NCI-H2029 (cell line): Measurements from ENCODE around the gene MGAT5.

Experiments
- DNase-seq: peaks from one replicate; lab custom pipeline; 2025; lab: John Stamatoyannopoulos, UW

MGAT5 gene

GRCh38 chr2:134398300-134398699 is 144.4 kb downstream of the MGAT5 start:
- DNase-seq, result no peak

DNA sequence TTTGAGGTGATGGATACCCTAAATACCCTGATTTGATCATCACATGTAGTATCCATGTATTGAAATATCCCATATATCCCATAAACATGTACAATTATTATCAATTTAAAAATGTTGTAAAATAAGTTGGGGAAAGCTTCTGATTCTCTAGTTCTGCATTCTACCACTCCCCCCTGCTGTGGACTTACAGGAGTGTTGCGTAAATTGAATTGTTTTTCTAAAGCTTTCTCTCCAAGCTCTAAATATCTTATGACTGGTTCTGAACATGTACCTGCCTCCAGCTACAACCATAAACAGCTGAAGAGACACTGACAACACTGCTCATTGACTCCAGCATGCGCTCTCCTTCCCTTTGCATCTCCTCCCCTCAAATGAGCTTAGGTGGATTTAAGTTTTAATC is 145.2 kb downstream of the MGAT5 start:
- no peak for DNase-seq

DNA sequence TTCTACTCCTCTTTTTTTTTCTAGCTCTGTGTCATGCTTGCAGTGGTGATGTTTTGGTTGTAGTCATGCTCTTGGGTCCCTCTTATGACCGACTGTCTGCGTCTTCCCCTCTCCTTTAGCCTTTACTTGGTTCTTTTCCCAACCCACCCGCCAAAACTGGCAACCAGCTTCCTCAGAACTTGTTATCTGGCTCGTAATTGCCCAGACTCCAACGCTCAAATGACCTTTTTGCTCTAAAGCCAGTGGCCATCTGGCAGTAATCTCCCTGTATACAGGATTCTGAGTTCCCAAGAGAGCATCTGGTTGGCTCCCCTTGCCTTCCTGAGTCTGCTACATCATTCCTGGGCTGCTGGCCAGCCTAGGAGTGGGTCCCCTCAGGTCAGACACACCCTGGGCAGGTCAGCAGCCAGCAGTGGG is 147.2 kb downstream of the MGAT5 start:
- no peak for DNase-seq

- DNase-seq, result no peak
These were observed 147.9 kb downstream of the MGAT5 start for GRCh38 chr2:134401789-134402188.

- DNase-seq, result no peak
These were observed 148.5 kb downstream of the MGAT5 start for GRCh38 chr2:134402410-134402809.

DNA sequence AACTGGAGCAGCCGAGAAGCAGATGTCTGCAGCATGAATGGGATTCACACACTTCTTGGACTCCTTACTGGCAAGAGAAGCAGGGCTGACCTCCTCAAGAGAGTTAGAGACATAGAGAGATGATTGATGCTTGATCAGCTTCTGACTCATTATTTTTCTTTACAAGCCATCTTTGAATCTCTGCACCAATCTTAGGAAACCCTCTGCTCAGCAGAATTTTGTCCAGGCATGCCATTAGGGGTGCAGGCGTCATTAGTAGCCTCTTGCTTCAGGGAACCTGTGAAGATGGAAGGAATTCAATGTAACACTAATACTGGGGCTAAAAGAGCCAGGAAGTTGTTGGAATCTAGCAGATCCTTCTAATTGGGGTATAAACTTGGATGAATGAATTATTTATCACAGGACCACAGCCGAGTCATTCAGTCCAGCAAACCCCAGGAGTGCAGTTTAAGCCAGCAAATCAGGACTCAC is 151.8 kb downstream of the MGAT5 start:
- DNase-seq, result no peak

- no peak for DNase-seq
These were observed 152.4 kb downstream of the MGAT5 start for GRCh38 chr2:134406311-134406710.

DNA sequence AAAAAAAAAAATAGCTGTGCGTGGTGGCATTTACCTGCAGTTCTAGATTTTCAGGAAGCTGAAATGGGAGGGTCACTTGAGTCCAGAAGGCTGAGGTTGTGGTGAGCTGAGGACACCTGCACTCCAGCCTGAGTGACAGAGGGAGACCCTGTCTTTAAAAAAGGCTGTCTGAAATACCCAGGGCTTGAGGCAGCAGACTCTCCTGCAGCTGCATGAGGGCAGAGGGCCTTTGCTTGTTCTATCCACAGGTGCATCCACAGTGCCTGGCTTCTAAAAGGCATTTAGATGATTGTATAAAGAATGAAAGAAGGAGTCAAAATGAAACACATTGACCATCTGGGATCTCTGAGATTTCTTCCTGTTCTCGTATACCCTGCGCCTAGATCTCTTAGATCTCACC is 152.9 kb downstream of the MGAT5 start:
- DNase-seq, result no peak

GRCh38 chr2:134407154-134407890 is 153.4 kb downstream of the MGAT5 start:
- no peak for DNase-seq

- no peak for DNase-seq
These were observed 154.5 kb downstream of the MGAT5 start for GRCh38 chr2:134408386-134408785.

DNA sequence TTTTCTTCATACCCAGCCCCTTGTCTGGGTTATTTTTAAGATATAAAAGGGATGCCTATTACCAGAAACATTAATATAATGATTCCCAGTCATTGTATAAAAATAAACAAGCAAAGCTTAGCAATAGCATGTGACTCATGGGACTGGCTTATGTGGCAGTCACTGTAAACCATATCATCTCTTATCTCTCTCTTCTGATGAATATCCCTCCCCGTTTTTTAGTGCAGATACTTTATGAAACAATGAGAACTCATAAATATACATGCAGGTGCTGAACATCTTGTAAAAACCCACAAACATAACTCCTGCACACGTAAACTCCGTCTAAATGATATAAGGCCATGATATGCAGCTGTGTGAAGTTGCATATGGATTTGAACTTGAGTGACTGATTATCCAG is 154.9 kb downstream of the MGAT5 start:
- DNase-seq, result no peak

DNA sequence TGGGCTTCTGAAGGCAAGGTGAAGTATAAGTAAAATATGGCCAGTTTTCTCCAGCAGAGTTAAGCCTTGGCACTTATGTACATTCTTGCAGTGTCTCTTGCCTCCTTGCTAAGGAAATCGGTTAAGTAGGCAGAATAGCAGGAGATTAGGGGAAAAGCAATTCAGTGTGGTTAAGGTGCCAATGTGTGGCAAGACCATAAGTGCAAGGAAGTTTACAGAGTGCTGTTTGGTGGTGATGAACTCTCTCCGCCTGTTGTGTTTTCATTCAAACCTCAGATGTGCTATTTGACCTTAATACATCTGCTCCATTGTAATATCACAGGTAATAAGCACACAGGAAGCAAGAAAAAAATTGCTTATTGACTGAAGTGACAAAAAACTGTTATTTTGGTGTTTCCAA is 156.1 kb downstream of the MGAT5 start:
- no peak for DNase-seq

DNA sequence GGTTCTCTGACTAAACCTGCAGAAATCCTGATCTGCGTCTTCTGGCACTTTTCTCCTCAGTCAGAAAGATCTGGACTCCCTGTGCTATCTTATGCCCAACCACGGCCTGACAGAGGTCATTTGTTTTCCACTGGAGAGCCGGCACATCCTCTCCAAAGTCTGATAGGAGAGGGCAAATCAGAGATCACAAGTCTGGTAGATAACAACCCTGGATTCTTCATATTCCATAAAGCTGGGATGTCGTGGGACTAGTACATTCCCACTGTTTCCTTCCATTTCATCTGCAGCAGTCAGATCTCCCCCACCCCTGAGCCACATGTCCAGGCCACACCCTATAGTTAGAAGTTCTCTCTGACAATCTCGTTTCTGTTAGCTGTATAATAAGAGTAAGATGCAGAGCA is 157.0 kb downstream of the MGAT5 start:
- no peak for DNase-seq

GRCh38 chr2:134411279-134411827 is 157.5 kb downstream of the MGAT5 start:
- DNase-seq, result peak; percentile 5

- DNase-seq, result peak; percentile 65
These were observed 158.2 kb downstream of the MGAT5 start for GRCh38 chr2:134411828-134412638.

DNA sequence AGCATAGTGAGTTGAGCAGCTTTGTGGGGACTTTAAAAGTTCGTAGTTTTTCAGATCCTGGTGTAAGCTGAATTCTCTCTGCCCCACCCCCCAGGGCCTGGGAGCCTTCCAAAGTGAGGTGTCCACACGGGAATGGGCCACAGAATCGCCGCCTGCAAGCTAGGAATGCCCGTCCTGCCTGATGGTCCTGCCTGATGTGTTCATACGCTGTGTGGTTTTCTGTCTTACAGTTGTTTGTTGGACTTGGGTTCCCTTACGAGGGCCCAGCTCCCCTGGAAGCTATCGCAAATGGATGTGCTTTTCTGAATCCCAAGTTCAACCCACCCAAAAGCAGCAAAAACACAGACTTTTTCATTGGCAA is 158.7 kb downstream of the MGAT5 start:
- no peak for DNase-seq

DNA sequence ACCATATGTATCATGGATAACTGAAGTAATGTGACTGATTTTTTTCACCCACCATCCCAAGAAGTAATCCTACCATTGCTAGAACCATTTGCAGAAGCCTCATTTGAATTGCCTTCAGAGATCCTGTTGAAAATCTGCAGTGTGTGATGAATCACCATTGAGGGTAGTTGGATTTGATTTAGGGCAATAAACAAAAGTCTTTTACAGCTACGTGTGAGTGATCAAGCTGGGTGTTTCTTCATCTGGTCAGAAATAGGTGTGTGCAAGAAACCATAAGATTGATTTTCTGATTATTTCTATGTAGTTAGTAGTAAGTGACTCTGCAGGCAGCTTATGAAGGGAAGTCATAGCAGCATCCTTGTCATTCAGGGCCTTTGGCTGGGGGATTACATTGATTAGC is 159.6 kb downstream of the MGAT5 start:
- no peak for DNase-seq

DNA sequence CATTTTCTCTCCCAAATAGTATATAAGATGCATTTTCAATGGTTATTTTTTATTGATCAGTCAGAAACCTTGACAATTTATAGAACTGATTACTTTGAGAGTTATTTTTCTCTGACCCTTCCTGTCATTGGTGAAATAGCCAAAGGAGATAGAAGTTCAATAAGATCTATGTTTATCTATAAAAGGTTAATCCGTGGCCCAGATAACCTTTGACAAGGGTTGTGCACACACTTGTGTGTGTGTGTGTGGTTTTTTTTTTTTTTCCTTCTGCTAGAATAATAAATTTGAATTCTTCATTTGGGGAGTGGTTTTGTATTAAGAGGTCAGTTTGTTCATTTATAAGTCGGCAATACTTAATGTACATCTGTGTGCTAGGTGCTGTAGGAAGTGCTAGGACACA is 160.0 kb downstream of the MGAT5 start:
- DNase-seq, result no peak

DNA sequence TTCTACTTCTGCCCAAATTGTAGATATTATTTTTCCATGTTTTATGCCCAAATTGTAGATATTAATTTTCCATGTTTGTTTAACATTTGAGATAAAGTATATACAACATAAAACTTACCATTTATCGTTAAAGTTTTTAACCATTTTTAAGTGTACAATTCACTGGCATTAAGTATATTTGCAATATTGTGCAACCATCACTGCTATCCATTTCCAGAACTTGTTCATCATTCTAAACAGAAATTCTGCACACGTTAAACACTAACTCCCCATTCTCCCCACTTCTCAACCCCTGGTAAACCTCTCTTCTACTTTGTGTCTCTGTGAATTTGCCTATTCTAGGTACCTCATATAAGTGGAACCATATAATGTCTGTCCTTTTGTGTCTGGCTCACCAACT is 162.1 kb downstream of the MGAT5 start:
- DNase-seq, result no peak

- no peak for DNase-seq
These were observed 162.8 kb downstream of the MGAT5 start for GRCh38 chr2:134416637-134417036.

- DNase-seq, result no peak
These were observed 164.2 kb downstream of the MGAT5 start for GRCh38 chr2:134417968-134418582.

DNA sequence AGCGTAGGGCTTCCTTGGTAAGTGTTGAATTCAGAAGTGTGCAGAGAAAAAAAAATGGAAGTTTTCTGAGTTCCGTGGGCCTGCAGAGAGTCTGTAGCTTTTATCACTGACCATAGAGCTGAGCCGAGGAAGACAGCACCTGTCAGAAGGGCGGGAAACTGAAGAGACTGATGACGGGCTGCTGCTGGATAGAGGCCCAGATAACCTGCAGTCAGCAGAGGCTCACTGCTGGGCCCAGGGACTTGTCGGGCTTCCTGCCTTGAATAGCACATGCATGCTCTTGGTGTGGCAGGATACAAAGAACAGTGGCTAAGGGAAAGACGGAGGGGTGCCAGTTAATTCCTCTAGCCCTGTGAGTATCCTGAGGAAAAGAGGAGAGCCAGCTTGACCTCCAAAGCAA is 166.4 kb downstream of the MGAT5 start:
- DNase-seq, result peak; percentile 72

DNA sequence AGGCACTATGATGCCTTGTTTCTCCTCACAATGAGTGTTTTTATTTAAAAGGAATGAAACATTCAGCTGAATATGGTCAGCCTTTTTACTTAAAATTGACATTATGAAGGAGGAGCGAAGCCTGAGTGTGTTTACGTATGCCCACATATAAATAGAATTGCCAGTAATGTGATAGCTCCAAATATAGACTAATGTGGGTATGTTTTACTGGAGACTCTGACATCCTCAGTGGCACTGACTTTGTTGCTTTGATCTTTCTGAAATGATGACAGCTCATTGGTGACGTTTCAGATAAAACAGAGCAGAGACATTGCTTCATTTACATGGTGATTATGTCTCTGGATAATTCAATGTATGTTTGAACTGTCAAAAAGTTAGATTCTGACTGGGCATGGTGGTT is 167.0 kb downstream of the MGAT5 start:
- DNase-seq, result peak; percentile 5
